Brain pericyte (primary cell): ENCODE data around the gene CNKSR1.

ENCODE experiments used
- DNase-seq: peaks from one replicate; pipeline ENCODE4 v3.0.0-alpha.2; 2012; ENCODE audit warnings: low read depth, low spot score

Gene CNKSR1

GRCh38 chr1:26184086-26184485 is 6.8 kb downstream of the CNKSR1 start:
- DNase-seq = no peak

GRCh38 chr1:26184883-26185282 is 7.6 kb downstream of the CNKSR1 start:
- no peak for DNase-seq

GRCh38 chr1:26187882-26188281 is 10.6 kb downstream of the CNKSR1 start:
- no peak for DNase-seq

GRCh38 chr1:26188477-26188876 is 11.2 kb downstream of the CNKSR1 start:
- no peak for DNase-seq

DNA sequence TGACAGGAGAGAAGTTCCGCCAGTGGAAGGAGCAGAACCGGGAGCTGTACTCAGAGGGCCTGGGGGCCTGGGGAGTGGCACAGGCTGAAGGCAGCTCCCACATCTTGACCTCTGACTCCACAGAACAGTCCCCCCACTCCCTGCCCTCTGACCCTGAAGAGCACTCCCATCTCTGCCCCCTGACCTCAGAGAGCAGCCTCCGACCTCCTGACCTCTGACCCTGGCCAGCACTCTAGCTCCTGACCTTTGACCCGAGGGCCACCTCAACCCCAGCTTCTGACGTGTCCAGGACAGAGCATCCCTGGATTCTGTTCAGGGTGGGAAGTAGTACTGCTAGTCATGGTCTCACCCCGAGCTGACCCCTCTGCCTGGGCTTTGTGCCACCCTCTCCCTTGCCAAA is 12.0 kb downstream of the CNKSR1 start:
- no peak for DNase-seq

DNA sequence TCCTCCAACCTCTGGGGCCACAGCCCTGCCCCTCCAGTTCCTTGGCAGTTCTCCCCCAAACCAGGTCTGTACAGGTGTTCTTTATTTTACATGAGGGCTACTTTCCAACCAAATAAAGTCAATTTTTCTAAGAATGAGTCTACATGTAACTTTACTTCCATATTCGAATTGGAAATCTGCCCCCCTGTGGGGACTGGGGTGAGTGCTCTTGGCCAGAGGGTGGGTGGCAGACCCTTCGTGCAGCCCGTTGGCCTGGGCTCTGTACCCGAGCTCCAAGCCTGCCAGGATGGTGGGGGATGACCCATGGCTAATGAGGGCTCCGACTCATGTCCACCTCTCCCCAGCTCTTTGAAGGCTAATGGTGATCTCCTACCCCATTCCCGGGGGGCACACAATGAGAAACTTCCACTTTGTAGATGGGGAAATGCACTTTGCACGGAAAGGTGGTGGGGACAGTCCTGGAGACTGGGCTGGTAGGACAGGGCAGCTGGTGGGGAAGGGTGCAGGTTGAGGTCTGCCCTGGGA is 12.5 kb downstream of the CNKSR1 start:
- DNase-seq = no peak

DNA sequence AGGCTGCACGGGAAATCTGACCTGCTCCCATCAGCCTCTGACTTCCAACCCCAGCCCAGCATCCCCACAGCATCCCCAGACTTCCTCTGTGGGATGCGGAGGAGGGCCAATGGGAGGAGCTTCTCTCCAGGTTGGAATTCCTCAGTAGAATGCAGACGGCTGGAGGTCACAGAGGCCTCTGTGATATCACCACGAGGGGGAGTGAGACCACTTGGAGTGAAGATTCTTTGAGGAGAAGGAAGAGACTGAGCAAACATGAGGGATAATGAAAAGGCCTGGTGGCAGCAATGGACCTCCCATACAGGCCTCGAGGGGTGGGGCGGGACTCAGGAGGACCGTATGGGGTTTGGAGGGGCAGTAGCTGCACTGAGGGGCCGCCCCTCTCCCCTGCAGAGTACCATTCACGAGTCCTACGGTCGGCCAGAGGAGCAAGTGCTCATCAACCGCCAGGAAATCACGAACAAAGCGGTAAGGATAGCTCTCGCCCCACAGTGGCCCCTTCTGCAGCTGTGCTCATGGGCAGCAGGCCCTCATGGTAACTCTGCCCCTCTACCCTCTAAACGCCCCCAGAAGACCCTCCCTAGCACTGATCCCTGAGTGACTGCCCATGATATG is 13.2 kb downstream of the CNKSR1 start, which contains the start of gene CATSPER4:
CATSPER4 (plus strand) TSS at position 230 of the 615 bp plus-strand sequence; CDS start at position 256, 26 bp downstream.
- no peak for DNase-seq

GRCh38 chr1:26191739-26192138 is 14.4 kb downstream of the CNKSR1 start:
- no peak for DNase-seq

DNA sequence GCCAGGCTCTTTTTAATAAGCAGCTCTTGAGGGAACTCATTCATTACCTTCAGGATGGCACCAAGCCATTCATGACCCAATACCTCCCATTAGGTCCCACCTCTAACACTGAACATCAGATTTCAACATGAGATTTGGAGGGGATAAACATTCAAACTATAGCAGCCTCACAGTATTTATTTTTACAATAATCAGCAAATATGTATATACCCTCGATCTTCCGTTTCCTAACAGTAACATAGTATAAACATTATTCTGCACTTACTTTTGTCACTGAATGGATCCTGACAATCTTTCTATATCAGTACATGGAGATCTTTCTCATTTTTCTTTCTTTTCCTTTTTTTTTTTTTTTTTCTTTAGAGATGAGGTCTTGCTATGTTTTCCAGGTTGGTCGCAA is 18.5 kb downstream of the CNKSR1 start:
- no peak for DNase-seq

GRCh38 chr1:26197301-26197700 is 20.0 kb downstream of the CNKSR1 start:
- no peak for DNase-seq

GRCh38 chr1:26197813-26198212 is 20.5 kb downstream of the CNKSR1 start:
- DNase-seq = no peak

GRCh38 chr1:26200413-26200812 is 23.1 kb downstream of the CNKSR1 start:
- no peak for DNase-seq

GRCh38 chr1:26203642-26204318 is 26.5 kb downstream of the CNKSR1 start:
- DNase-seq = no peak

DNA sequence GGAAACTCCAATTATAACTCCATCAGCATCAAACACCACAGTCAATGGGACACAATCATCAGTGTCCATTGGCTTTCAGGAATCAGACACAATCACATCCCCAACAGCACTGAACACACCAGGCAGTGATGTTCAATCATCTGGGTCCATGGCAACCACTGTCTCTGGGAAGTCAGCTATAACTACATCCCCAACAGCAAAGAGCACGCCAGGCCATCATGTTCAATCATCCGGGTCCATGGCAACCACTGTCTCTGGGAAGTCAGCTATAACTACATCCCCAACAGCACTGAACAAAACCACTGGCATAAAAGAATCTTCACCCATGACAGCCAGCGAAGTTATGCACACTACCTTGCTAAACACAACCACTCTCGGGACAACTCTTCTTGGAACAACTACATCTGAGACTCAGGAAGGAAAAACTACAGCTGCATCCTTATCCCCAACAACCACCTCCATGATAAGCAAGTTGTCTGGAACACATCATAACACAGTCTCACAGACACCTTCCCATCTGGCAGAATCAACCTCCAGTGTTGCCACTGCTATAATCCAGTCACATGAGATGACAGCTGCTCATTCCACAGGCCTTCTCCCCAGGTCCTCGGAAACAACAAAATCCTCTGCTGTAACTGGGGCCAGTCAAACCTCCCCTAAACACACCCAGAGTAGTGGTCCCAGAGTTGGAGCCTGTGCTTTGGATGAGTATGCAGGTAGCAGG is 33.0 kb downstream of the CNKSR1 start:
- DNase-seq = no peak

GRCh38 chr1:26212726-26213125 is 35.4 kb downstream of the CNKSR1 start:
- no peak for DNase-seq

DNA sequence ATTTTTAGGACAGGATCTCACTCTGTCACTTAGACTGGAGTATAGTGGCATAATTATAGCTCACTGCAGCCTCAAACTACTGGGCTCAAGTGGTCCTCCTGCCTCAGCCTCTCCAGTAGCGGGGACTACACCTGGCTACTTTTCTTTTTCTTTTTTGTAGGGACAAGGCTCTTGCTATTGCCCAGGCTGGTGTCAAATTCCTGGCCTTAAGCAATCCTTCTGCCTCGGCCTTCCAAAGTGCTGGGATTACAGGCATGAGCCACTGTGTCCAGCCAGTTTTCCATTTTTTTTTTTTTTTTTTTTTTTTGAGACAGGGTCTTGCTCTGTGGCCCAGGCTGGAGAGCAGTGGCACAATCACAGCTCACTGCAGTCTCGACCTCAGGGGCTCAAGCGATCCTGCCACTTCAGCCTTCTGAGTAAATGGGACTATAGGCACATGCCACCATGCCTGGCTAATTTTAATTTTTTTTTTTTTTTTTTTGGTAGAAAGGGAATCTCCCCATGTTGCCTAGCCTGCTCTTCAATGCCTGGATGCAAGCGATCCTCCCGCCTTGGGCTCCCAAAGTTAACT is 36.1 kb downstream of the CNKSR1 start:
- DNase-seq = no peak

DNA sequence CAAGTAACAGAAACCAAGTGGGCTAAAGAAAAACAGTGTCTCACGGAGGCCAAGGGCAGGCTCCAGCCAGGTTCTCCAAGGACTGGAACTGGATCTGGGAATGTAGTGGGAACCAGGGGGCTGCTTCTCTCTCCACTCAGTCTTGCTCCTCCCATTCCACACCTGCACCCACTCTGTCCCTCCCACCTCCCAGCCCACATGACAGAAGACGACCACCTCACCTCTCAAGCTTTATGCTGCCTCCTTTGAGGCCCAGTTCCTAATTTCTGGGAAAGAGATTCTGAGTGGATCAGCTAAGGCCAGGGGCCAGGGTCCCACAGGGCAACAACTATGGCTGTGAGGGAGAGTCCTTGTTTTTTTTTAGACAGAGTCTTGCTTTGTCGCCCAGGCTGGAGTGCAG is 38.0 kb downstream of the CNKSR1 start:
- DNase-seq = no peak

DNA sequence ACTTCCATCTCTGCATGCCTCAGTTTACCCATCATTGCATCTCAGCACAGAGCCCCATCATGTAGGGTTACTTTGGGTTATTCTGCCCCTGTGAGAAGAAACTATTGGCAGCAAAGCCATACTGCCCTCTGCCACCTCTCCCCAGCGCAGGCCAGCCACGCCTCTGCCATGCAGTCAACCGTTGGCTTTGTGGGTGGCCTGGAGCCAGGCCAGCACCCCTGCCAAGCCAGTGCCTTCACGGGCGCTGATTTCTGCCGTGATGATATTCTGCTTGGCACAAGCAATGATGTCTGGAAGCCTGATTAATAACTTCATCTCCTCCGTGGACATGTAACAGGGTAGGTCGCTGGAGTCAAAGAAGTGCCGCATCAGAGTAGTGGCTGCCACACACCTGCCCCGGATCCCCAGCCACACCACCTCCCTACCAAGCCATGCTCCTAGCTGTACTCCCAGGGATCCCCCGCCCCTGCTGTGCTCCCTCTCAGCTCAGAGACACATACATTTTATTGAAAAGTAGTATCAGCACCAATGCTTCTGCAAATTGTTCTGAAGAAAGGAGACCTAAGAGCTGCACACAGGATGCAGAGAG is 41.7 kb downstream of the CNKSR1 start:
- no peak for DNase-seq

DNA sequence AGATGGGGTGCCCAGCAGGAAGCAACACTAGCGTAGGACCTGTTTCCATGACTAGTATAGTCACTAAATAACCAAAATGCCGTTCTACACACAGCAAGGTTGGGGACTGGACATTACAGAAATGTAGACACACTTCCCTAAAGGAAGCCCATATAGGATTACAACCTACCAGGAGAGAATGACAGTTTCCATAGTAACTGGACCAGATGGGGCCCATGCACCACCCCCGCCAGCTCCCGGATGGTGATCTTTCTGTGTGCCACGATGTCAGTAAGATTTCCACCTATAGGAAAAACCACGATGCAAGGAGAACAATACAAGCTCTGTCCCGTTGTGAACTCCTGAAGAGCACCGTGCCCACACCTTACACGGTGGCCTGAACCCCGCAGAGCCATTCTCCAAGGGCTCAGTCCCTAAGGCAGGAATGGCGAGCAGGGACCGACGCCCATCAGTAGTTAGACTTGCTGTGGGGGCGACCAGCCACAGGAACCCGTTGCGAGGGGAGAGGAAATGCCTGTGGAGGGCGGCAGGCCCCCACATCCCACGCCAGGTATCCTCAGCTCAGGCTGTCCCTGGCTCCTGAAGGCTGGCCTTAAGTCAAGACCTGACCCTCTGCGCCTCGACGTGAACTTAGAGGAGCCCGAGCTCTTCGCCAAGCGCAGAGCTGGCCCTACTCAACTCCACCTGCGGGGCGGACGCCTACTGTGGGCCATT is 43.1 kb downstream of the CNKSR1 start:
- no peak for DNase-seq

- DNase-seq = no peak
Observed at GRCh38 chr1:26221094-26221493, 43.8 kb downstream of the CNKSR1 start.

GRCh38 chr1:26224606-26225005 is 47.3 kb downstream of the CNKSR1 start:
- DNase-seq = no peak
